Measurements from ENCODE around the gene FBXL12. TPM values are rescaled to one million over a fixed set of nuclear protein-coding genes. Genes with fewer than 3 reads are reported as not detected.
A peak's percentile ranks its signal among the peaks of the same experiment; 100 is the strongest.

The FBXL12 gene, protein sequence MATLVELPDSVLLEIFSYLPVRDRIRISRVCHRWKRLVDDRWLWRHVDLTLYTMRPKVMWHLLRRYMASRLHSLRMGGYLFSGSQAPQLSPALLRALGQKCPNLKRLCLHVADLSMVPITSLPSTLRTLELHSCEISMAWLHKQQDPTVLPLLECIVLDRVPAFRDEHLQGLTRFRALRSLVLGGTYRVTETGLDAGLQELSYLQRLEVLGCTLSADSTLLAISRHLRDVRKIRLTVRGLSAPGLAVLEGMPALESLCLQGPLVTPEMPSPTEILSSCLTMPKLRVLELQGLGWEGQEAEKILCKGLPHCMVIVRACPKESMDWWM
- total RNA-seq (2014; rRNA removed; shearing (Covaris generic)) (22.3 and 38.7 TPM in 2 replicates), total RNA-seq (2022) (40.6 and 44.4 TPM in 2 replicates), Bru-seq, nascent RNA (percentile 68 among the genes with signal in this experiment), BruChase-seq, experiment 1, labeled RNA remaining after a 6-hour chase (percentile 65 among the genes with signal in this experiment), BruChase-seq, experiment 2, labeled RNA remaining after a 2-hour chase (percentile 69 among the genes with signal in this experiment)
- long read RNA-seq, transcript FBXL12-201 (3 exons, 1,852 nt): major isoform, 11 of 29 reads
- long read RNA-seq, partial matches to known transcripts: 0 of 29 reads
- long read RNA-seq, other reads (novel, unspliced or antisense): 13 of 29 reads

DNA sequence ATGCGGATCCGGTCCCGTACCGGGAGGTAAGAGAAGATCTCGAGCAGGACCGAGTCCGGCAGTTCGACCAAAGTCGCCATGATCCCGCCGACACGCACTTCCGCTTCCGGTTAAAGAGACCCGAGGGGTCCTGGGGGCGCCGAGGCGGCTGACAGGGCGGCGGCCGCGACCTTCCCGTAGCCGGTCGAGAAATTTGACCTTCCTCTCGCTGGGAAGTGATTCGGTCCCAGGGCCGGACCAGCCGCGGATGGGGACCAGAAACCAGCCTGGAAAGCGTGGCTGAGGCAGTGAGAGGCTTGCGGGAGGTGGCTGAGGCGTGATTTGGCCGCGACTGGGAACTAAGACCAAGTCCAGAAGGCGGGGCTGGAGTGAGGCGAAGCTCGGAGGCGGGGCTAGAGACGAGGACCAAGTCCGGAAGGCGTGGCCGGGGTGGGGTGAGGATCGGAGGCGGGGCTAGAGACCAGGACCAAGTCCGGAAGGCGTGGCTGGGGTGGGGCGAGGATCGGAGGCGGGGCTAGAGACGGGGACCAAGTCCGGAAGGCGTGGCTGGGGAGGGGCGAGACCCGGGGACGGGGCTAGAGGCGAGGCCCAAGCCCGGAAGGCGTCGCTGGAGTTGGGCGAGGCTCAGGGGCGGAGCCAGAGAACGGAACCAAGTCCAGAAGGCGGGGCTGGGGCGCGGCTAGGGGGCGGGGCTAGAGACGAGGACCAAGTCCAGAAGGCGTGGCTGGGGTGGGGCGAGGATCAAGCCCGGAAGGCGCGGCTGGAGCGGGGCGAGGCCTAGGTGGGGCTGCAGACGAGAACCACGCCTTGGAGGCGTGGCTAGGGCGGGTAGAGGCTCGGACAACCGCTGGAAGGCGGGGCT is at the start of gene FBXL12:
FBXL12 (minus strand) TSS at position 346 of the 862 bp plus-strand sequence; CDS start at position 80, 266 bp downstream.
- Histone ChIP-seq H3K36me3 (ENCODE audit: insufficient read depth, low read length) (peaks cover 35% of the 10 kb centered on the region), H4K20me1 (ENCODE audit: insufficient read depth, low read length) (no peaks in the 10 kb centered on the region), H3K79me2 (ENCODE audit: insufficient read depth, low read depth, low read length) (peaks cover 24% of the 10 kb centered on the region), H3K4me1 (ENCODE audit: insufficient read depth, low read length, poor library complexity, severe bottlenecking) (peaks cover 20% of the 10 kb centered on the region), H3K9me2 (ENCODE audit: insufficient read depth, low read length) (no peaks in the 10 kb centered on the region), H3K4me2 (ENCODE audit: low read length) (peak within 1 kb of the TSS; percentile 90), H2AFZ (ENCODE audit: low read length) (peak within 1 kb of the TSS; percentile 51), H3K4me3 (ENCODE audit: low read depth, low read length, poor library complexity, severe bottlenecking) (peak within 1 kb of the TSS; percentile 95), H3K27ac (ENCODE audit: low read depth, low read length, poor library complexity, severe bottlenecking) (peak within 1 kb of the TSS; percentile 77), H3K9me3 (ENCODE audit: low read length) (peaks cover 15% of the 10 kb centered on the region)
- intact Hi-C loops (cut with micrococcal nuclease; ENCODE audit: unreplicated experiment): loop anchor here (1.0 kb wide), 2 partner anchors 27 to 51 kb away; partner anchors contain the start of gene ZNF846
- CTCF ChIA-PET (ENCODE audit: unreplicated experiment): no interaction called here
- POLR2A ChIA-PET: no interaction called here
- TF ChIP-seq, protein P1, sequence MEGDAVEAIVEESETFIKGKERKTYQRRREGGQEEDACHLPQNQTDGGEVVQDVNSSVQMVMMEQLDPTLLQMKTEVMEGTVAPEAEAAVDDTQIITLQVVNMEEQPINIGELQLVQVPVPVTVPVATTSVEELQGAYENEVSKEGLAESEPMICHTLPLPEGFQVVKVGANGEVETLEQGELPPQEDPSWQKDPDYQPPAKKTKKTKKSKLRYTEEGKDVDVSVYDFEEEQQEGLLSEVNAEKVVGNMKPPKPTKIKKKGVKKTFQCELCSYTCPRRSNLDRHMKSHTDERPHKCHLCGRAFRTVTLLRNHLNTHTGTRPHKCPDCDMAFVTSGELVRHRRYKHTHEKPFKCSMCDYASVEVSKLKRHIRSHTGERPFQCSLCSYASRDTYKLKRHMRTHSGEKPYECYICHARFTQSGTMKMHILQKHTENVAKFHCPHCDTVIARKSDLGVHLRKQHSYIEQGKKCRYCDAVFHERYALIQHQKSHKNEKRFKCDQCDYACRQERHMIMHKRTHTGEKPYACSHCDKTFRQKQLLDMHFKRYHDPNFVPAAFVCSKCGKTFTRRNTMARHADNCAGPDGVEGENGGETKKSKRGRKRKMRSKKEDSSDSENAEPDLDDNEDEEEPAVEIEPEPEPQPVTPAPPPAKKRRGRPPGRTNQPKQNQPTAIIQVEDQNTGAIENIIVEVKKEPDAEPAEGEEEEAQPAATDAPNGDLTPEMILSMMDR (conservative IDR thresholded peaks at IDR 0.05; ENCODE audit: low read length): no peak
- no peak for TF ChIP-seq EZH2phosphoT487 (IDR thresholded peaks at IDR 0.05; ENCODE audit: borderline replicate concordance, low read depth, low read length)
- BruUV-seq (replicated peaks): no TSS peak
- peak; percentile 99 for DNase-seq (ENCODE audit: low spot score)

DNA sequence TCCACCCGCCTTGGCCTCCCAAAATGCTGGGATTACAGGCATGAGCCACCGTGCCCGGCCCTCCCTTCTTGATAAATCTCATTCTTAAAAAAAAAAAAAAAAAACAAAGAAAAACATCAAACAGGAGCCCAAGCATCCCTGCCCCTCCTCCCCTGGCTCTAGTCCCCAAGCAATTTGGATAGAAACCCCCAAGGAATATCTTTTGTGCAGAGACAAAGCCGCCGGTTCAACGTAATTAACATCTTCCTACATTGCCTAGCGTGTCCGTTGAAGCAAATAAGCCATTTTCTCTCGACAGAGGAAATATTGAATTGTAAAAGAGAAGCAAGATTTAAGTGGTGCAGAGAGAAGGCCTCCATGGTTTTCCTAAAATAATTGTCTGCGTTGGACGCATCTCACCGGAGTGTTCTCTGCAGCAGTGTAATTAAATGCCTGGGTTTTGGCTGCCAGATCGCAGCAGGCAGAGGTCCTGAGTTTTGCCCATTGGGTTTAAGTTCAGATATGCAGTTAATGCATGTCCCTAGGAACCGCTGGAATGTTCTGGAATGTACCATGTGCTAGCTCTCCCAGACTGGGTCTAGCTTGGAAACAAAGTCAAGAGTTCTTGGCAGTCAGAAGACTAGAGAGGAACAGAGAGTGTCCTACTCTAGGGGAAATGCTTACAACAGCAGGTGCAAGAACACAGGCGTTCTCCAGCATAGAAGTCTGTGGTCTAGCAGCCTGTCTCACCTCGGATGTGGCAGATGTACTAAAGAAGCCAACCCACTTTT is 47.0 kb upstream of the FBXL12 start:
- Histone ChIP-seq H3K27ac (ENCODE audit: low read depth, low read length, poor library complexity, severe bottlenecking) (no peak overlapping the region), H3K9me2 (ENCODE audit: insufficient read depth, low read length) (no peaks in the 10 kb centered on the region), H3K79me2 (ENCODE audit: insufficient read depth, low read depth, low read length) (no peaks in the 10 kb centered on the region), H2AFZ (ENCODE audit: low read length) (no peak overlapping the region), H3K4me3 (ENCODE audit: low read depth, low read length, poor library complexity, severe bottlenecking) (no peak overlapping the region), H3K4me2 (ENCODE audit: low read length) (no peak overlapping the region), H4K20me1 (ENCODE audit: insufficient read depth, low read length) (no peaks in the 10 kb centered on the region), H3K36me3 (ENCODE audit: insufficient read depth, low read length) (no peaks in the 10 kb centered on the region), H3K9me3 (ENCODE audit: low read length) (no peaks in the 10 kb centered on the region), H3K4me1 (ENCODE audit: insufficient read depth, low read length, poor library complexity, severe bottlenecking) (no peaks in the 10 kb centered on the region)
- peak; percentile 37 for DNase-seq (ENCODE audit: low spot score)
- TF ChIP-seq, protein P1 (conservative IDR thresholded peaks at IDR 0.05; ENCODE audit: low read length): no peak
- TF ChIP-seq EZH2phosphoT487 (IDR thresholded peaks at IDR 0.05; ENCODE audit: borderline replicate concordance, low read depth, low read length): no peak
- intact Hi-C loops (cut with micrococcal nuclease; ENCODE audit: unreplicated experiment): no loop called here
- ChIA-PET CTCF (ENCODE audit: unreplicated experiment) (no interaction called here), POLR2A (interaction anchor here (0.6 to 1.3 kb wide), 2 partner anchors 38 to 43 kb away, joined by 3 to 4 read pairs; no protein-coding TSS in a partner anchor)
- no TSS peak for BruUV-seq (replicated peaks)

Measured in OCI-LY7 (cell line).